ENCODE measurements around the gene PRELID1. TPM values are rescaled to one million over a fixed set of nuclear protein-coding genes. Genes with fewer than 3 reads are reported as not detected.
"Not testable (repeated sequence)": the region's sequence is repeated elsewhere in the genome, so short reads cannot be mapped to it uniquely, and the experiment has no call there.

The PRELID1 gene
- total RNA-seq (100 to 1,000 TPM in 4 of 6 donors, 10 to 100 TPM in 2; 77.8 to 153 (median 127) TPM), polyA plus RNA-seq (100 to 1,000 TPM in 1 of 2 donors, 10 to 100 TPM in 1; 98.6 to 134 TPM)

DNA sequence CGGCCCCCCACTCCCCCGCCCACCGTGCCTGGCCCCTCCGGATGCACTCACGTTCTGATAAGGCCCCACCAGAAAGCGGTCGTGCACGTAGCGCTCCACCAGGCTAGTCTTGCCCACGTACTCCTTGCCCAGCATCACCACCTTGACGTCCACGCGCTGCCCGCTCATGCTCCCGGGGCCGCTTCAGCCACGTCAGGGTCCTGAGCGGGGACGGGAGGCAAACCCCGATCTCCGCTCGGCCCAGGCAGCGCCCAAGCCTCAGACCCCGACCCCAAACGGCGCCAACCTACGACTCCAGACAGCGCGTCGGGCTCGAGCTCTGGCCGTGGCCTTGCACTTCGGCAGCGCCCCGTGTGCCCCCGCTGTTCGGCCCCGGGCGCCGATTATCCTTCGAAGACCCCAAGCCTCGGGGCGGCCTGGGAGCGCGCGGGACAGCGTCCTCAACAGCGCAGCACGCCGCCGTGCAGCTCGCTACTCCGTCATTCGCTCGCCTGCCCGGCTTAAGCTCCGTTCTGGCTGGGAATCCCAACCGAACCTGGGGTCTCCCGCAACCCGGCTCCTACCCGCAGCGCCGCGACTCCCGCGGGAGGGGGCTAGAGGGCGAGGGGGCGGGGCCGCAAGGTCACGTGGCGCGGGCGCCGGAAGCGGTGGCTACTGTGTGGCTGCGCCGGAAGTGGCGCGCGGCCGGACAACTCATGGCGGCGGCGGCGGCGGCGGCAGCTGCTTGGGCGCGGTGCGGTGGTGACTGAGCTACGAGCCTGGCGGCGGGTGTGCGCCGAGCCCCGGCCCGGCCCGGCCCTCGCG, at the start of gene PRELID1, which contains the start of gene RAB24:
Gene PRELID1, plus strand, starts transcription at position 679 of the 804 bp plus-strand sequence. CDS start 187 bp downstream, outside the sequence.
Gene RAB24, minus strand, starts transcription at position 599 of the 804 bp plus-strand sequence. Its CDS starts 431 bp downstream, at position 168.
- intact Hi-C loops (cut with DNase I) = loop anchor here in 1 of 3 donors (10.0 kb wide), 1 partner anchor 189 kb away; no protein-coding TSS in a partner anchor
- peak; percentile 68 to 80 (median 74) for ATAC-seq
- H3K27me3 ChIP-seq = no peaks in the 10 kb centered on the region
- 0 to 1% methylated on average over 86 to 100 of the region's 100 CpGs for WGBS, 2 donors
- peaks cover 30 to 46% (median 34%) of the 10 kb centered on the region in 3 donors for H3K4me1 ChIP-seq
- TF ChIP-seq, protein P1, sequence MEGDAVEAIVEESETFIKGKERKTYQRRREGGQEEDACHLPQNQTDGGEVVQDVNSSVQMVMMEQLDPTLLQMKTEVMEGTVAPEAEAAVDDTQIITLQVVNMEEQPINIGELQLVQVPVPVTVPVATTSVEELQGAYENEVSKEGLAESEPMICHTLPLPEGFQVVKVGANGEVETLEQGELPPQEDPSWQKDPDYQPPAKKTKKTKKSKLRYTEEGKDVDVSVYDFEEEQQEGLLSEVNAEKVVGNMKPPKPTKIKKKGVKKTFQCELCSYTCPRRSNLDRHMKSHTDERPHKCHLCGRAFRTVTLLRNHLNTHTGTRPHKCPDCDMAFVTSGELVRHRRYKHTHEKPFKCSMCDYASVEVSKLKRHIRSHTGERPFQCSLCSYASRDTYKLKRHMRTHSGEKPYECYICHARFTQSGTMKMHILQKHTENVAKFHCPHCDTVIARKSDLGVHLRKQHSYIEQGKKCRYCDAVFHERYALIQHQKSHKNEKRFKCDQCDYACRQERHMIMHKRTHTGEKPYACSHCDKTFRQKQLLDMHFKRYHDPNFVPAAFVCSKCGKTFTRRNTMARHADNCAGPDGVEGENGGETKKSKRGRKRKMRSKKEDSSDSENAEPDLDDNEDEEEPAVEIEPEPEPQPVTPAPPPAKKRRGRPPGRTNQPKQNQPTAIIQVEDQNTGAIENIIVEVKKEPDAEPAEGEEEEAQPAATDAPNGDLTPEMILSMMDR (IDR thresholded peaks at IDR 0.05) = no peak
- H3K9me3 ChIP-seq = no peaks in the 10 kb centered on the region
- H3K36me3 ChIP-seq = peaks cover 0 to 12% (median 7%) of the 10 kb centered on the region in 3 donors
- H3K27ac ChIP-seq = peak within 1 kb of the TSS; percentile 85 to 89 (median 86)
- no peak for FAIRE-seq
- H3K4me3 ChIP-seq = peak within 1 kb of the TSS; percentile 69 to 91 (median 79)
- DNase-seq = peak; percentile 85 to 97 (median 89)

DNA sequence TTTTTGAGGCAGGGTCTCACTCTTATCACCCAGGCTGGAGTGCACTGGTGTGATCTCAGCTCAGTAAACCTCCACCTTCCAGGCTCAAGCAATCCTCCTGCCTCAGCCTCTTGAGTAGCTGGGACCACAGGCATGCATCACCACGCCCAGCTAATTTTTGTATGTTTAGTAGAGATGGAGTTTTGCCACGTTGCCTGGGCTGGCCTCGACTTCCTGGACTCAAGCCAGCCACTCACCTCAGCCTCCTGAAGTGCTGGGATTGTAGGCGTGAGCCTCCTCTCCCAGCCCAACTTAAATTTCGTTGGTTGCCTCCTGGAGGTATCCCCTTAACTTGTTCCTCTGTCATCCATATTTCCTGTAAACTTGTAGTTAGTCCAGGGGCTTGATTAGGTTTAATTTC, 47.3 kb upstream of the PRELID1 start:
- Histone ChIP-seq H3K4me3 (no peak overlapping the region), H3K4me1 (peaks cover 0 to under 1% (median 0%) of the 10 kb centered on the region in 3 donors), H3K36me3 (peaks cover 4 to 60% (median 7%) of the 10 kb centered on the region in 3 donors), H3K27me3 (no peaks in the 10 kb centered on the region), H3K27ac (no peak overlapping the region), H3K9me3 (no peaks in the 10 kb centered on the region)
- TF ChIP-seq, protein P1 (IDR thresholded peaks at IDR 0.05) = no peak
- intact Hi-C loops (cut with DNase I) = no loop called here
- 46 to 48% methylated on average over 5 of the region's 5 CpGs for WGBS, 2 donors
- FAIRE-seq = no peak
- ATAC-seq = peak in 2 of 4 donors; percentile 18 to 56
- peak in 1 of 6 donors; percentile 29 for DNase-seq

- H3K4me3 ChIP-seq; FAIRE-seq; H3K27ac ChIP-seq; H3K4me1 ChIP-seq; H3K9me3 ChIP-seq; H3K27me3 ChIP-seq; ATAC-seq; intact Hi-C loops (cut with DNase I); DNase-seq: not testable (repeated sequence)
- WGBS, 2 donors = 95 to 96% methylated on average over 7 of the region's 7 CpGs
- H3K36me3 ChIP-seq = peaks cover 0 to 42% (median 7%) of the 10 kb centered on the region in 3 donors
Measured at GRCh38 chr5:177258711-177259110, 44.9 kb upstream of the PRELID1 start.

DNA sequence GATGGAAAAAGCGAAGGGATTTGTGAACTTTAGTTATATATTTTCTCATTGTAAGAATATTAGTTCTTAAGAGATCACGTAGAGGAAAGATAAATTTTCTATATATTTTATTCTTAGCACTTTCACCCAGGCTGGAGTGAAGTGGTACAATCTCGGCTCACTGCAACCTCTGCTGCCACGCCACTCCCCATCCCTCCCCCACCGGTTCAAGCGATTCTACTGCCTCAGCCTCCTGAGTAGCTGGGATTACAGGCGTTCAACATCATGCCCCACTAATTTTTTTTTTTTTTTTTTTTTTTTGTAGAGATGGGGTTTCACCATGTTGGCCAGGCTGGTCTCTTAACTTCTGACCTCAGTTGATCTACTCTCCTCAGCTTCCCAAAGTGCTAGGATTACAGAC, 42.6 kb upstream of the PRELID1 start:
- Histone ChIP-seq H3K4me1 (peaks cover 0 to 6% (median 0%) of the 10 kb centered on the region in 3 donors), H3K9me3 (no peaks in the 10 kb centered on the region), H3K36me3 (peaks cover 0 to 31% (median 7%) of the 10 kb centered on the region in 3 donors), H3K4me3 (no peak overlapping the region), H3K27me3 (no peaks in the 10 kb centered on the region), H3K27ac (no peak overlapping the region)
- DNase-seq (no peak), ATAC-seq (no peak), FAIRE-seq (no peak)
- intact Hi-C loops (cut with DNase I) = no loop called here
- TF ChIP-seq, protein P1 (IDR thresholded peaks at IDR 0.05) = no peak
- WGBS, 2 donors = 91 to 93% methylated on average over 7 of the region's 7 CpGs

DNA sequence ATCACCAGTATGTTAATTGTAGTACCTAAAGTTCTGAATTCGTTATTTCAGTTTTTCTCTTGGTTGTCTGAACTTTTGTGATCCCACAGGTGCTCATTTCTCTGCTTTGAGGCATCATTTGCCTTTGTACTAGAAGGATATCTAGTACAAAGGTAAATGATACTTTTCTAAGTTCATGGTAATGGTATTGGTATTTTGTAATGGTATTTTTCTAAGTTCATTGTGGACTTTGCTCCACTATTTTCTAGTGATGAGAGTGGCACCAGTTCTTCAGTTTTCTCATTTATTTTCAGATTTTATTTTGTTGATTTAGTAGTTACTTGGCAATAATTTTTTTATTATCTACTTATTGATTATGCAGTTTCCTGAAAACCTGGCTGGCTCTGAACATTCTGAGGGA, 42.1 kb upstream of the PRELID1 start:
- Histone ChIP-seq H3K4me1 (peaks cover 0 to 6% (median 0%) of the 10 kb centered on the region in 3 donors), H3K4me3 (no peak overlapping the region), H3K36me3 (peaks cover 5 to 37% (median 7%) of the 10 kb centered on the region in 3 donors), H3K27me3 (no peaks in the 10 kb centered on the region), H3K9me3 (no peaks in the 10 kb centered on the region), H3K27ac (peak overlapping the region in 1 of 4 donors; percentile 15)
- TF ChIP-seq, protein P1 (IDR thresholded peaks at IDR 0.05) = no peak
- WGBS, 2 donors = 63 to 66% methylated on average over 1 of the region's 1 CpG
- intact Hi-C loops (cut with DNase I) = no loop called here
- no peak for DNase-seq
- no peak for FAIRE-seq
- peak in 1 of 4 donors; percentile 26 for ATAC-seq

Data from pancreas (tissue), 10 donors.